Smooth muscle cell (in vitro differentiated cells): ENCODE results near the gene SKI. TPM values are rescaled to one million over a fixed set of nuclear protein-coding genes. Genes with fewer than 3 reads are reported as not detected.

Experiments used
- DNase-seq: peaks from one replicate; lab custom pipeline; 2025; ENCODE audit not compliant: unreplicated experiment; lab: John Stamatoyannopoulos, UW
- H2AFZ ChIP-seq: fragments of 200-600 bp; sonication (generic); 2 replicates; pipeline ENCODE4 v1.6.0; 2016; ENCODE audit warnings: antibody characterized with exemption, low read depth, mild to moderate bottlenecking
- H3F3A ChIP-seq: fragments of 200-600 bp; sonication (generic); 2 replicates; pipeline ENCODE4 v1.6.0; 2017; ENCODE audit warnings: antibody characterized with exemption, low read depth
- H3K27ac ChIP-seq: fragments of 200-600 bp; sonication (generic); 2 replicates; pipeline ENCODE4 v1.5.1; 2016; ENCODE audit warnings: low read depth, mild to moderate bottlenecking
- H3K27me3 ChIP-seq: fragments of 200-600 bp; sonication (generic); 2 replicates; pipeline ENCODE4 v1.6.1; 2016; ENCODE audit warnings: low read depth, mild to moderate bottlenecking
- H3K36me3 ChIP-seq: fragments of 200-600 bp; sonication (generic); 2 replicates; pipeline ENCODE4 v1.5.1; 2016; ENCODE audit warnings: low read depth
- H3K4me1 ChIP-seq: fragments of 200-600 bp; sonication (generic); 2 replicates; pipeline ENCODE4 v1.5.1; 2016; ENCODE audit warnings: low read depth
- H3K4me2 ChIP-seq: fragments of 200-600 bp; sonication (generic); 2 replicates; pipeline ENCODE4 v1.6.0; 2016; ENCODE audit warnings: mild to moderate bottlenecking
- H3K4me3 ChIP-seq: fragments of 200-600 bp; sonication (generic); 2 replicates; pipeline ENCODE4 v1.5.1; 2016; ENCODE audit warnings: mild to moderate bottlenecking
- H3K79me2 ChIP-seq: fragments of 200-600 bp; sonication (generic); 2 replicates; pipeline ENCODE4 v1.6.0; 2016; ENCODE audit warnings: low read depth, mild to moderate bottlenecking
- H3K9ac ChIP-seq: fragments of 200-600 bp; sonication (generic); 2 replicates; pipeline ENCODE4 v1.6.0; 2016; ENCODE audit warnings: low read depth
- H3K9me3 ChIP-seq: fragments of 200-600 bp; sonication (generic); replicated peaks from 2 replicates; pipeline ENCODE4 v1.5.1; 2016; ENCODE audit warnings: low read depth
- H4K20me1 ChIP-seq: fragments of 200-600 bp; sonication (generic); 2 replicates; pipeline ENCODE4 v1.6.0; 2016; ENCODE audit warnings: low read depth
- WGBS: methylation state at CpG from one replicate; pipeline ENCODE4 v1.1.7; 2016; ENCODE audit warnings: low lambda C conversion rate; 5-methylcytosine and 5-hydroxymethylcytosine counted together
- polyA plus RNA-seq: library from polyadenylated mRNA; unstranded; fragments of >200 nt; fragmentation: Nextera tagmentation; extraction: Ambion mirVana; gene quantifications from 2 replicates; pipeline ENCODE4 v1.2.1, GENCODE V29; 2016
- total RNA-seq: library from RNA; depleted of rRNA; stranded (reverse); fragments of >200 nt; gene quantifications from 2 replicates; pipeline ENCODE4 v1.2.3, GENCODE V29; 2014
- TF ChIP-seq, protein P1 (sequence below): fragments of 200-600 bp; sonication (generic); IDR thresholded peaks from 2 replicates; pipeline ENCODE4 v1.5.1; 2017; ENCODE audit warnings: borderline replicate concordance, mild to moderate bottlenecking, antibody characterized with exemption; ENCODE audit not compliant: insufficient read depth, poor library complexity, severe bottlenecking

Gene SKI
- total and polyA plus RNA-seq, 2 experiments from 2014 or later, result 4.2 to 19.6 TPM

DNA sequence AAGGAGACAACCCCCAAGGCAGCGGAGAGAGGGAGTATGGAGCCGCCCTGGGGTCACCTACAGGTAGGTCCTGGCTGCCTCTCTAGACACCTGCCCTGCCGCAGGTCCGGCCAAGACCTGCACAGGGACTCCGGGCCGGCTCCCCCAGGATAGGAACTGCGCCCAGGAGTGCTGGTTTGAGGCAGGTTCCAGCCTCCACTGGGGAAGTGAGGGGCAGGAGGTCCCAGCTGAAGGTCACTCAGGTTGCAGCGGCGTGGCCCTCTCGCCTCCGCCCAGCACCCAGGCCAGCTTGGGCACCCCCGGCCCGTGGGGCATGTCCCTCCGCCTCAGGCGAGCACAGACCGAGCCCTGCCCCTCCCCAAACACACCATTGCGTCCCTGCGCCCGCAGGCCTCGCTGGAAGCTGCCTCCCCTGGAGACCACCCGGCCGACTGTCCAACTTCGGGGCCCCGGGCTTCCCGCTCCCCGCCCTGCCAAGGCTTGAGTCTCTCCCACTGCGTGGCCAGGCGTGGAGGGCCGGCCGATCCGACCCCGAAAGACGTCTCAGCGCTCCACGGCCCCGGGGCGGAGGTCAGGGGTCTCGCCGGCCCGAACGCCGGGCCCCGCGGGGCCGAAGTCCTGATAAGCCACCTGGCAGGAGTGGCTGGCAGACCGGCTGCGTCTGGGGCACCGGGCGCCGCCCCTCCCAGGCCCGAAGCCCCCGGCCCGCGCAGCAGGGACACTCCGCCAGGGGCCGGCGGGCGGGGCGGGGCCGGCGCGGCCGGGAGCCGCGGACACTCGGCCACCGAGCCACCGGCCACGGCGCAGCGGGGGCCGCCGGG lies 1.4 kb upstream of the SKI start:
- Histone ChIP-seq H3K79me2 (peaks cover 31% of the 10 kb centered on the region), H3K27ac (peak overlapping the region; percentile 95), H2AFZ (no peak overlapping the region), H3K4me1 (peaks cover 27% of the 10 kb centered on the region), H3K4me2 (peak overlapping the region; percentile 97), H3F3A (peaks cover 8% of the 10 kb centered on the region), H3K9me3 (no peaks in the 10 kb centered on the region), H3K36me3 (no peaks in the 10 kb centered on the region), H3K9ac (peak overlapping the region; percentile 98), H4K20me1 (peaks cover 32% of the 10 kb centered on the region), H3K27me3 (no peaks in the 10 kb centered on the region), H3K4me3 (peak overlapping the region; percentile 82)
- TF ChIP-seq, protein P1, sequence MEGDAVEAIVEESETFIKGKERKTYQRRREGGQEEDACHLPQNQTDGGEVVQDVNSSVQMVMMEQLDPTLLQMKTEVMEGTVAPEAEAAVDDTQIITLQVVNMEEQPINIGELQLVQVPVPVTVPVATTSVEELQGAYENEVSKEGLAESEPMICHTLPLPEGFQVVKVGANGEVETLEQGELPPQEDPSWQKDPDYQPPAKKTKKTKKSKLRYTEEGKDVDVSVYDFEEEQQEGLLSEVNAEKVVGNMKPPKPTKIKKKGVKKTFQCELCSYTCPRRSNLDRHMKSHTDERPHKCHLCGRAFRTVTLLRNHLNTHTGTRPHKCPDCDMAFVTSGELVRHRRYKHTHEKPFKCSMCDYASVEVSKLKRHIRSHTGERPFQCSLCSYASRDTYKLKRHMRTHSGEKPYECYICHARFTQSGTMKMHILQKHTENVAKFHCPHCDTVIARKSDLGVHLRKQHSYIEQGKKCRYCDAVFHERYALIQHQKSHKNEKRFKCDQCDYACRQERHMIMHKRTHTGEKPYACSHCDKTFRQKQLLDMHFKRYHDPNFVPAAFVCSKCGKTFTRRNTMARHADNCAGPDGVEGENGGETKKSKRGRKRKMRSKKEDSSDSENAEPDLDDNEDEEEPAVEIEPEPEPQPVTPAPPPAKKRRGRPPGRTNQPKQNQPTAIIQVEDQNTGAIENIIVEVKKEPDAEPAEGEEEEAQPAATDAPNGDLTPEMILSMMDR, result no peak
- DNase-seq, result no peak
- 15% methylated on average over 55 of the region's 73 CpGs for WGBS

DNA sequence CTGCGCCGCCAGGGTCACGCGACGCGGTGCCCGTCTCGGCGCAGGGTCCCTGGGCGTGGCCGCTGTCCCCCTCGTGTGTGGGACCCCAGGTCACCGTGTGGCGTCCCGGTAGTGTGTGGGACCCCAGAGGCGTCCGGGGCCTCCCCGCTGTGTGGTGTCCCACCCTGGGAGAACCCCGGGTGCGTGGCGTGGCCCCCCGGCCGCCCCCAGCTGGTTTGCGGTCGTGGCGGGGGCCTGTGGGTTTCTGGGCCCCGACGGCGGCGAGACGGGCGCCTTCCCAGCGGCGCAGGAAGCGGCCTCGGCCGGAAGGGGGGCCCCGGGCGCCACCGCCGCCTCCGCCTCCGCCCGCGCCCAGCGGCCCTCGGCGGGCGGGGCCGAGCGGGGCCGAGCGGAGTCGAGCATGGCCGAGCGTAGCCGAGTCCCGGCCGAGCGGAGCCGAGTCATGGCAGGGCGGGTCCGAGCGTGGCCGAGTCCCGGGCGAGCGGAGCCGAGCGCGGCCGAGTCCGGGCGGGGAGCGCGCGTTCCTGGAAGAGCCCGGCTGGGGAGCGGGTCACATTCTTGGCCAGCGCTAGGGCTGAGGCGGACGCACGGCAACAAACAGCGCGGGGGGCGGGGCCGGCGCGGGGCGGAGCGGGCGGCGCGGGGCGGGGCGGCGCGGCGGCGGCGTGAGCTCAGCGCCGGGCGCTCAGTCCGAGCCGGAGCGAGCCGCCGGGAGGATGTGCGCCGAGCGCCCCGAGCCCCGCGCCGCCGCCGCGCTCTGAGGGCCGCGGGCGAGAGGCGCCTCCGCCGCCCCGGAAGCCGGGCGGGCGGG lies 568 bp upstream of the SKI start:
- Histone ChIP-seq H2AFZ (no peak overlapping the region), H3K27ac (peak overlapping the region; percentile 95)

DNA sequence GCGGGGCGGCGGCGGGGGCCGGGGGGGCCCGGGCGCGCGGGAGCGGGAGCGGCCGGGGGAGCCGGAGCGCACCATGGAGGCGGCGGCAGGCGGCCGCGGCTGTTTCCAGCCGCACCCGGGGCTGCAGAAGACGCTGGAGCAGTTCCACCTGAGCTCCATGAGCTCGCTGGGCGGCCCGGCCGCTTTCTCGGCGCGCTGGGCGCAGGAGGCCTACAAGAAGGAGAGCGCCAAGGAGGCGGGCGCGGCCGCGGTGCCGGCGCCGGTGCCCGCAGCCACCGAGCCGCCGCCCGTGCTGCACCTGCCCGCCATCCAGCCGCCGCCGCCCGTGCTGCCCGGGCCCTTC lies 546 bp downstream of the SKI start:
- Histone ChIP-seq H3K27me3 (no peaks in the 10 kb centered on the region), H3K4me3 (peak overlapping the region; percentile 74), H3K4me2 (peak overlapping the region; percentile 98), H3F3A (peaks cover 8% of the 10 kb centered on the region), H2AFZ (no peak overlapping the region), H3K36me3 (no peaks in the 10 kb centered on the region), H3K4me1 (peaks cover 42% of the 10 kb centered on the region), H3K79me2 (peaks cover 51% of the 10 kb centered on the region), H3K9me3 (no peaks in the 10 kb centered on the region), H3K27ac (no peak overlapping the region), H3K9ac (peak overlapping the region; percentile 72), H4K20me1 (peaks cover 51% of the 10 kb centered on the region)
- no peak for DNase-seq
- TF ChIP-seq, protein P1, result no peak
- WGBS, result 0% methylated on average over 14 of the region's 50 CpGs

More for the DNA sequence above, 568 bp upstream of the SKI start:
- H4K20me1 ChIP-seq, result peaks cover 40% of the 10 kb centered on the region
- peaks cover 8% of the 10 kb centered on the region for H3F3A ChIP-seq
- H3K79me2 ChIP-seq, result peaks cover 40% of the 10 kb centered on the region
- H3K36me3 ChIP-seq, result no peaks in the 10 kb centered on the region
- under 1% methylated on average over 57 of the region's 129 CpGs for WGBS
- H3K27me3 ChIP-seq, result no peaks in the 10 kb centered on the region
- H3K9me3 ChIP-seq, result no peaks in the 10 kb centered on the region
- peak overlapping the region; percentile 98 for H3K9ac ChIP-seq
- TF ChIP-seq, protein P1, result no peak
- H3K4me3 ChIP-seq, result peak overlapping the region; percentile 82
- H3K4me1 ChIP-seq, result peaks cover 35% of the 10 kb centered on the region
- peak; percentile 92 for DNase-seq
- peak overlapping the region; percentile 97 for H3K4me2 ChIP-seq
